GM19238 (cell line): ENCODE results near the gene NOS3.

Source experiments
- DNase-seq: peaks from one replicate; pipeline ENCODE4 v3.0.0; 2011; ENCODE audit warnings: low spot score; ENCODE audit not compliant: insufficient read length

The NOS3 gene

GRCh38 chr7:150964593-150965111 is 26.2 kb upstream of the NOS3 start:
- no peak for DNase-seq

GRCh38 chr7:150965273-150965830 is 25.5 kb upstream of the NOS3 start:
- DNase-seq, result no peak

- DNase-seq, result no peak
Measured at GRCh38 chr7:150966002-150966401, 24.8 kb upstream of the NOS3 start.

- DNase-seq, result no peak
Measured at GRCh38 chr7:150967349-150967748, 23.5 kb upstream of the NOS3 start.

- no peak for DNase-seq
Measured at GRCh38 chr7:150968056-150968733, 22.6 kb upstream of the NOS3 start.

- DNase-seq, result no peak
Measured at GRCh38 chr7:150968734-150969372, 22.0 kb upstream of the NOS3 start.

GRCh38 chr7:150969475-150969874 is 21.3 kb upstream of the NOS3 start:
- DNase-seq, result no peak

- no peak for DNase-seq
Measured at GRCh38 chr7:150970424-150970823, 20.4 kb upstream of the NOS3 start.

GRCh38 chr7:150971242-150972022 is 19.4 kb upstream of the NOS3 start:
- DNase-seq, result no peak

GRCh38 chr7:150972023-150972468 is 18.8 kb upstream of the NOS3 start:
- DNase-seq, result no peak

- no peak for DNase-seq
Measured at GRCh38 chr7:150972741-150973140, 18.1 kb upstream of the NOS3 start.

GRCh38 chr7:150973571-150974451 is 17.0 kb upstream of the NOS3 start:
- DNase-seq, result no peak

- peak; percentile 64 for DNase-seq
Measured at GRCh38 chr7:150974468-150975391, 16.1 kb upstream of the NOS3 start.

- no peak for DNase-seq
Measured at GRCh38 chr7:150975536-150976319, 15.1 kb upstream of the NOS3 start.

GRCh38 chr7:150976529-150977381 is 14.1 kb upstream of the NOS3 start:
- no peak for DNase-seq

- DNase-seq, result no peak
Measured at GRCh38 chr7:150977382-150978125, 13.3 kb upstream of the NOS3 start.

- DNase-seq, result no peak
Measured at GRCh38 chr7:150978126-150978789, 12.6 kb upstream of the NOS3 start, which contains the start of gene KCNH2. Gene KCNH2, minus strand, starts transcription at chr7:150978321. Its CDS starts 408 bp downstream, at chr7:150977913.
